Skin epidermis (tissue), 12 donors: ENCODE measurements around the gene SAPCD1.

ENCODE experiments used
- H3K27ac ChIP-seq, 21 experiments: fragments of 200-600 bp; sonication (generic) in 11 of 21; one replicate each; pipeline ENCODE4 v1.5.0; 2020; ENCODE audit warnings: mild to moderate bottlenecking in 3 of 21, inconsistent platforms in 2 of 21, moderate library complexity in 2 of 21
- H3K4me3 ChIP-seq, 7 experiments: fragments of 200-600 bp; sonication (generic) in 2 of 7; one replicate each; pipeline ENCODE4 v1.5.0; 2020; ENCODE audit warnings: inconsistent platforms in 2 of 7, mild to moderate bottlenecking in 2 of 7, moderate library complexity in 1 of 7

Gene SAPCD1

DNA sequence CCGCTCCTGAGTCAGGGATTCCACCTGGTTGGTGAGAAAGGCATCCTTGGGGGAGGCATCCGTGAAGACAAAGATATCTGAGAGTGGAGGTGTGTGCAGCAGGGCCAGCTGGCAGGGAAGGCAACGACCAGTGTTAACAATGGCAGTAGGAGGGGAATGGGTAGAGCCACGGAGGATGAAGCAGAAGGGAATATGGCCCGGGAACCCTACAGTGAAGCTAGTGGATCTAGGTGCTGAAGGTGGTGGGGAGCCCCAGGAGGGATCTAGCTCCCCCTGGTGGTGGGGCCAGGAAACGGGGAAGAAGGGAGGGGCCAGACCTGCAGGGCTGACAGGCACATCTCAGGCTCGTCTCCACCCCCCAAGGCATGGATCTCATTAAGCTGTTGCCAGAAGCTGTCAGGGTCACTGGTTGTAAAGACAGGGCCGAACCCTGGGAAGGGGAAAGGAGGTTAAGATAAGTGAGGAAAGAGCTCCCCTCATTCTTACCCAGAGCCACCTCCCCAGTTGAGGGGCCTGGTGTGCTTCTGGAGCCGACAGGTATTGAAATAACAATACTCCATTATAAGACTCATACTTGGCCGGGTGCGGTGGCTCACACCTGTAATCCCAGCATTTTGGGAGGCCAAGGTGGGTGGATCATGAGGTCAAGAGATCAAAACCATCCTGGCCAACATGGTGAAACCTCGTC is 7.4 kb downstream of the SAPCD1 start:
- Histone ChIP-seq H3K4me3 (no peak overlapping the region), H3K27ac (no peak overlapping the region)

DNA sequence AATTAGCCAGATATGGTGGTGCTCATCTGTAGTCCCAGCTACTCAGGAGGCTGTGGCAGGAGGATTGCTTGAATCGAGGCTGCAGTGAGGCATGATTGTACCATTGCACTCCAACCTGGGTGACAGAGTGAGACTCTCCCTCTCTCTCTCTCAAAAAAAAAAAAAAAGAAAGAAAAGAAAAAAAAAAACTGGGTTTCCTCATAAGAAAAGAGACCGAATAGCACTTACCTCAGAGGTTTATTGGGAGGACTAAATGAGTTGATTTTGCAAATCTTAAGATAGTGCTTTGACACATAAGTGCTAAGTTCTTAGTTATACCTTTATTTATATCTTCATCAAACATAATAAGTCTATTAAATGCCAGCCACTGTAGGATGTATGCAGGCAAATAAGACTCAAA is 8.4 kb downstream of the SAPCD1 start:
- H3K4me3 ChIP-seq = no peak overlapping the region

DNA sequence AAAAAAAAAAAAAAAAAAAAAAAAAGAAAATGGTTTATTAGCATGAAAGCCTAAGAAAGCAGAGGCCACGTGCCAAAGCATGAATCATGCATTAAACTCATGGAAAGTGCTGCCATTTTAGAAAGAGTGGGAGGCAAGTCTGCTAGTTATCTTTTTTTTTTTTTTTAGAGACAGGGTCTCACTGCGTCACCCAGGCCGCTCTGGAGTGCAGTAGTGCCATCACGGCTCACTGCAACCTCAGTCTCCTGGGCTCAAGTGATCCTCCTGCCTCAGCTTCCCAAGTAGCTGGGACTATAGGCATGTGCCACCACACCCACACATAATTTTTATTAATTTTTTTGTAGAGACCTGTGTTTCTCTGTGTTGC is 9.5 kb downstream of the SAPCD1 start:
- Histone ChIP-seq H3K4me3 (no peak overlapping the region), H3K27ac (no peak overlapping the region)

More for the DNA sequence above, 8.4 kb downstream of the SAPCD1 start:
- no peak overlapping the region for H3K27ac ChIP-seq

DNA sequence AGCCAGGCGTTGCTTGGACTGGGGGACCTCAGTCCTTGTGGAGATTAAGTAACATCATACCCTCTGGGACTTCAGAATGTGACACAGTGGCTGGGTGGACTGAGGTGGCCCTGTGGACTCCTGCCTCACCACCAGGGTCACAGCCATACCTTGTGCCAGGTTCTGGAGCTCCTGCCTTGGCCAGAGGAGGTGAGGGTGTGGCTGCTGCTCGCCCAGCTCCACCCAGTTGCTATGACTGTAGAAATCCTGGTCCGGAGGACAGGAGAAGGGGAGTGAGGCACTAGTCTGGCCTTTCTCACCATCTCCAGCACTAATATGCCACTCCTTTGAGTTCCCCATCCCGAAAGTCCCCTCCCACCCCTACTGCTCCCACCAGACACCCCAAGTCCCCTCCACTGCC is 12.7 kb downstream of the SAPCD1 start:
- H3K4me3 ChIP-seq = no peak overlapping the region
- H3K27ac ChIP-seq = peak overlapping the region in 3 of 21 experiments; percentile 5 to 14 (median 8)

DNA sequence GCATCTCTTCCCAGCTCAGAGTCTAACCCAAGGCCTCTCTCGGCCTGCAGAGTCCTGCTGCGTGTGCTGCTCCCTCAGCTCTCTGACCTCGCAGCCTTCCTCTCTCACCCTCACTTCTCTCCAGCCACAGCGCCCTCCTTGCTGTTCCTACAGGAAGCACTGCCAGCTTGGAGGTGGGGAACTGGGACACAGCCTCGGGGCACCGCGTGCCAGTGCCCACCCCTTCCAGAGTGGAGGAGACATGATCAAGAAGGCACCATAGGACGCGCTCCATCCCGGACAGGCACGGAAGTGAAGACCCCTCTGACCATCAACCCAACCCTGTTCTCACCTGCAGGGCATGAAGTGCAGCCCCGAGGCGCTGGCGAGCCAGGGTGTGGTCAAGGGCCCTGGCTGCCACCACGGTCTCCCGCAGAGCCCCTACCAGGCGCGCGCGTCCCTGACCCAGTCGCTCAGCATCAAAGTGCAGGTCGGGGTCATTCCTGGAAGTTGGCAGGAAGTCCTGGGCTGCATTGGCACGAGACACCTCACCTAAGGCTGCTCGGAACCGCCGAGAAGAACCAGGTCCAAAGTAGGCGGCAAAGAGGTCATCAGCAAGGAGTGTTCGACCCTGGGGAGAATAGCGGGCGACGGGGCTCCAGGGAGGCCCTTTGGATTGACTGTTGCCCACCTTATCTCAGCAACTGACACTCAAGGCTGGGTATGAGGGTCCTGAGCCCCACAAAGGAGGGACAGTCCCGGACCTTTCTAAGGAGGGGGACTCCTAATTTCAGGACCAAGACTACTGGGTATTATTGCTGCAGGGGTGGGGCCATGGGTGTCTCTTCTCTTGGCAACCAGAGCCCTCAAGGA is 13.4 kb downstream of the SAPCD1 start:
- H3K27ac ChIP-seq = peak overlapping the region in 7 of 21 experiments; percentile 6 to 80 (median 57)
- no peak overlapping the region for H3K4me3 ChIP-seq

DNA sequence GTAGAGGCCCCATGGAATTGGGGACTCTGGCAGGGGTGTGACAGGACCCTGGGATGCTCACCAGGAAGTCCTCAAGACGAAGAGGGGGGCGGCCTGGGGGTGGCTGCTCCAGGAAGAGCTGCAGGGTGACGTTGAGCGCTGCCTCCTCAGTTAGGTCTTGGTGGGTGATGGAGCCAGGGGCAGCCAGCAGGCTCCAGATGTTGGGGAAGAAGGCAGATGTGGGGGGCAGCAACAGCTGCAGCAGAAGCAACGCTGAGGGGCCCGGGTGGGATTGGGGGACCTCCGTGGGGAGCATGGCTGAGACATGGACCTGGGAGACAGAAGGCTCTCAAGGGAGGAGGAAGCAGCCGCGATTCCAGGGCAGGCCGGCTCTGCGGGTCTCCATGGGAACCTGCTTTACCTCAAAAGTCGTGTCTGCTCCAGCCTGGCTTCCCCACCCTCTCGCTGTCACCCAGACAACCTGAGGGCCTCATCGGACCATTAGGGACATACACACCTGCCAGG is 14.1 kb downstream of the SAPCD1 start:
- Histone ChIP-seq H3K27ac (peak overlapping the region in 19 of 21 experiments; percentile 6 to 82 (median 57)), H3K4me3 (peak overlapping the region in 2 of 7 experiments; percentile 15 to 19)

DNA sequence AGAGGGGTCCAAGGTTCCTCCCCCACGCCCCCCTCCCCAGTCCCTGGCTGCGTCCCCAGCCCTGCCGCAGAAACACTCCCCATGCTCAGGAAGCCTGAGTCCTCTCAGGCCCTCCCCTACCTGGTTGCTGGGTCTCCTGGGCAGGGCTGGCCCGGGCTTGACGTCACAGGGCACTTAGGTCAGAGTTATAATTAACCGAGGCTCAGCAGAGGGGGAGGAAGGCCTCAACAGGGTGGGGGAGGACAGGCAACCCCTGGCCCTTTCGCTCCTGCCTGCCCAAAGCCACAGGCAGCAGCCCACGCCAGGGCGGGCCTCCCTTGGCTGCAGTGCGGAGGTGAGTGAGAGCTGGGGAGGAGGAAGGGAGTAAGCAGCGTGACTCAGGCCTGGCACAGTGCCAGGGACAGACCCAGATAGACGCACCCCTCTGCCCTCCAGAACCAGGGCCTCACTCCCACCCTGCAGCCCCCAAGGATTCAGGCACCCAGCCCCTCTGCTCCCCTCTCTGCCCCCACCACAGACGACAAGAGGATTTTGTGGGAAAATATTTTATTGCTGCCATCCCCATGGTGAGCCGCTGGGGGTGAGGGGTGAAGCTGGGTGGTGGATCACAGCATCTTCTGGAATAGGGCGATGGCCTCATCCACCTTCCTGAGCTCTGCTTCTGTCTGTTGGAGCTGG is 14.7 kb downstream of the SAPCD1 start, which contains the start of gene VWA7:
VWA7 (minus strand) TSS at position 340 of the 678 bp plus-strand sequence. CDS start 549 bp downstream, outside the sequence.
- peak within 1 kb of the TSS in 2 of 7 experiments; percentile 15 to 19 for H3K4me3 ChIP-seq

DNA sequence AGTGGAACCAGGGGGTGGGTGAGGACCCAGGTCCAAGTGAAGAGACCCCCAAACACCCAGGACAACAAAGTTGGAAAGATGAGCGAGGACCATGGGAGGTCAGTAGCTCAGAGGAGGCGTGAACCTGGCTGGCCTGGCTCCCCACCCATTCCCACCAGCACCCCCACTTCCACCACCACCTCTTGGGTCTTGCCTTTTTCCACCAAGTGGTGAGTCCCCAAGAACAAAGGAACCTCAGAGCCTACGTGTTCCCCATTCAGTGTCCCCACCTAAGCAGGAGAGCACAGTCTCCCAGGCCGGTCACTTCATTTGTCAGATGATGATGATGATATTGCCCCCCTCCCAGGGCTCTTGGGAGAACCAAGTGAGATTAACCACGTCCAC is 15.2 kb downstream of the SAPCD1 start:
- H3K4me3 ChIP-seq = no peak overlapping the region
- H3K27ac ChIP-seq = peak overlapping the region in 16 of 21 experiments; percentile 6 to 82 (median 66)

More for the DNA sequence above, 14.7 kb downstream of the SAPCD1 start, which contains the start of gene VWA7:
- H3K27ac ChIP-seq = peak within 1 kb of the TSS in 20 of 21 experiments; percentile 0 to 82 (median 56)

DNA sequence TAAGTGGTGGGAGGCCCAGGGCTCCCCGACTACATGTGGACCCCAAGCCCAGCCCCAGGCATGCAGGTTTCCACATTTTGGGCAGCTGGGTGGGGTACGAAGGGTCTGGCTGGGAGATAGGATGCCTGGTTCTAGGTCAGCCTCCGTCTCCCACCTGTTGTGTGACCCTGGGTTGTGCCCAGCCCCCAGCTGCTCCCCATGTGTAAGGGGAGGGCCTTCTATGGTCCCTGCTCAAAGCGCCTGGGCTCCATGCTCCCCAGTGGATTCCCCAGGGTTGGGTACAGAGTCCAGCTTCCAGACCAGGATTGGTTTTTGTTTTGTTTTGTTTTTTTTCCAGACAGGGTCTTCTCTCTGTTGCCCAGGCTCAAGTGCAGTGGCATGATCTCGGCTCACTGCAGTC is 15.7 kb downstream of the SAPCD1 start:
- H3K27ac ChIP-seq = peak overlapping the region in 5 of 21 experiments; percentile 6 to 70 (median 64)

DNA sequence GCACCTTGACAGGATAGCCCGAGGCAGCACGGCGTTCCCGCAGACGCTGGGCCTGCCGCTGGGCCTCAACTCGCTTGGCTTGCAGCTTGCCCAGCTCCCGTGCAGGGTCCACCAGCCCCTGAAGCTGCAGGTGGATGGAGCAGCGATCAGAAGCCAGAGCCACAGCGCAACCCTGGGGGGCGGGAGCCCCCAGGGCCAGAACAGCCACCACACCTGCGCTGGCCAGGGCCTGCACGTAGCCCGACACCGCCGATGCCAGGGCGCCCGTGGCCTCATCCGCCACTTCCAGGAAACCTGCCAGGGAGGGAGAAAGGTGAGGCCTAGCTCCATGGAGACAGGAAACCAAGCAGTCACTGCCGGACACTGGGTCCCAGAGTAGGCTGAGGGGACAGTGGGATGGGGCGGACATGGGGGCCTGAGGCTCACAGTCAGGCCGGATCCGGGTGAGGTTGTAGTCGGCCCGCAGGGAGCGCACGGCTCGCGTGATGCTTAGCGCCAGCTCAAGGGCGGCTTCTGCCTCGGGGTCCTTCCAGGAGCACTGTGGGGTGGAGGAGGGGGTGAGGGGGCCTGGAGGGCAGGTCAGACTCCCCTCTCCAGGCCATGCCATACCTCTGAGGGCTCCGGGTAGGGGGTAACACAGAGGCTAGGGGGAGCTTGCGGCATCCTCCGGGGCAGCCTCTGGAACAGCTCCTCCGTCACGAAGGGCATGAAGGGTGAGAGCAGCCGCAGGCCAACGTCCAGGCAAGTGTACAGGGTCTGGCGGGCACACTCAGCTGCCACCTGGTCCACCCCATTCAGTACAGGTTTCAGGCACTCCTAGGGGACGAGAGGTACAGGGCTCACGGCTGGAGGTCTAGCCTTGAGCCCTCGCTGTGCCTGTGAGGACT is 16.8 kb downstream of the SAPCD1 start:
- Histone ChIP-seq H3K4me3 (no peak overlapping the region), H3K27ac (no peak overlapping the region)

More for the DNA sequence above, 15.7 kb downstream of the SAPCD1 start:
- H3K4me3 ChIP-seq = no peak overlapping the region

DNA sequence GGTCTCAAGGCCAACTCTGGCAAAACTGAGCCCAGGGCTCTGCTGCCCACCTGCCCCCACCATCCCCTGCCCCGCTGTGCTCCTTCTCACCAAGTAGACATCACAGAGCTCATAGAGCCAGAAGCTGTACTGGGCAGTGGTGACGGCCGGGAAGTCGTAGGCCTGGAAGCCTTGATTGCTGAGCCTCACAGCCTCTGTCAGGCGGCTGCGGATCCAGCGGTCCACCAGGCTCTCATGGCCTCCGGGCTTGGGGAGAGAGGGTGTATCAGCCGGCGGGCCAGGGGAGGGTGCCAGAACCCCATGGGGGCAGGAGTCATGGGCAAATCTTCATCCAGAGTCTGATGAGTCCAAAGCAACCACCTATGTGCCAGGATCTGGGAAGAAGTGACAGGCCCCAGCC is 17.5 kb downstream of the SAPCD1 start:
- no peak overlapping the region for H3K27ac ChIP-seq
- no peak overlapping the region for H3K4me3 ChIP-seq

DNA sequence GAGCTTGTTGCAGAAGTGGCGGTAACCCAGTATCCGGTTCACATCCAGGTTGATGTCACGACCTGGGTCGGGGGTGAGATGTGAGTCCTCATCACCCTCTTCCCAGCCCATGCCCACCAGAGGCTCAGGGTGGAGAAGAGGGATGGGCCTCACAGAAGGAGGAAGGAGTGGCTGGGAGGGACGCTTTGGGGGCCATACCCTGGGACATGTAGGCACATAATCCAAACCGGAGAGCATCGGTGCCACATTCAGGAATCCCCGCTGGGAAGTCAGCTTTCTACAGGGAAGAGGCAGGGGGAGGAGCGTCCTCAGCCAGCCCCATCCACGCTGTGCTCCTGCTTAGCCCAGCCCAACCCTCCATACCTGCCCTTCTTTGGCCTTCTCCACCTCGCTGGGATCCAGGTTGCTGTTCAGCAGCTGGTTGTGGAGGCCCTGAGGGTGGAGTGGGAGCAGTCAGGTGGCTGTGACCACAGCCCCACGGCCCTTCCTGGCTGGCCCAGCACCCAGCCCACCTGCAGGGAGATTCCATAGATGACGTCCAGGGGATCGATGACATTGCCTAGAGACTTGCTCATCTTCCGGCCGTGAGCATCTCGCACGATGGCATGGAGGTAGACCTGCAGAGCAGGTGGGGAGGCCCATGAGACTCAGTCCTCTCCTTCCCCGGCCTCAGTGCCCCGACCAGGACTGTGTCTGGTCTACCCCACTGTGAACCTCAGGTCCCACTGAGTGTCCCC is 18.2 kb downstream of the SAPCD1 start:
- H3K4me3 ChIP-seq = no peak overlapping the region
- H3K27ac ChIP-seq = no peak overlapping the region

DNA sequence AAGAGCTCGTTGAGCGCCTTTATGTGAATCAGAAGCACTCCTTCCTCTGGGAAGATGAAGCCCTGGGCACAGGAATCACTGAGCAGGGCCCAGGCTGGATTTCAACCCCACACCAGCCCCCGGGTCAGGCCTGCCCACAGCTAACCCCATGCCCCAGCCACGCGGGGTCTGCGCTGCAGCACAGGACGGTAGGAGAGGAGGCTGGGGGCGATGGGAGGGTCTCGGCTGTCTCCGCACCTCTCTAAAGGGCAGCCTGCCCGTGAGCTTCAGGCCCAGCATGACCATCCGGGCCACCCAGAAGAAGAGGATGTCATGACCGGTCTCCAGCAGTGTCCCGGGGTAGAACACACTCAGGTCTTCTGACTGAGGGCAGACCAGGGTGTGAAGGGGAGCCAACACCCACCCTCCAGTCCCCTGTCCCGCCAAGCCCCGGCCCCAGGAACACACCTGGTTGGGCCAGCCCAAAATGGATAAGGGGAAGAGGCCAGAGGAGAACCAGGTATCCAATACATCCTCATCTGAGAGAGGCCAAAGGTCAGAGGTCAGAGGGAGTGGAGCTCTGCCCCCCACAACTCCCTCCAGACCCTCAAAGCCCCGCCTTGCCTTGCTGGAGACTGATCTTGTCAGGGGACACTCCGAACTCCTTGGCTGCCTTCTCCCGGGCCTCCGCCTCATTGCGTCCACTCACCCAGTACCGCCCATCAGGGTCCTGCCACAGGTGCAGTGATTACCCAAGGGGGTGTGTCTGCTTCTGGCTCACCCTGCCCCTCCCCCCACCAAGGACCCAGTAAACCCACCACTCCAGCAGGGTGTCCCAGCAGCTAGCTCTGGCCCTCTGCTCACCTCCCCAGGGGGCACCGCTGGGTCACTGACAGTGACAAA is 19.0 kb downstream of the SAPCD1 start:
- no peak overlapping the region for H3K4me3 ChIP-seq
- no peak overlapping the region for H3K27ac ChIP-seq

DNA sequence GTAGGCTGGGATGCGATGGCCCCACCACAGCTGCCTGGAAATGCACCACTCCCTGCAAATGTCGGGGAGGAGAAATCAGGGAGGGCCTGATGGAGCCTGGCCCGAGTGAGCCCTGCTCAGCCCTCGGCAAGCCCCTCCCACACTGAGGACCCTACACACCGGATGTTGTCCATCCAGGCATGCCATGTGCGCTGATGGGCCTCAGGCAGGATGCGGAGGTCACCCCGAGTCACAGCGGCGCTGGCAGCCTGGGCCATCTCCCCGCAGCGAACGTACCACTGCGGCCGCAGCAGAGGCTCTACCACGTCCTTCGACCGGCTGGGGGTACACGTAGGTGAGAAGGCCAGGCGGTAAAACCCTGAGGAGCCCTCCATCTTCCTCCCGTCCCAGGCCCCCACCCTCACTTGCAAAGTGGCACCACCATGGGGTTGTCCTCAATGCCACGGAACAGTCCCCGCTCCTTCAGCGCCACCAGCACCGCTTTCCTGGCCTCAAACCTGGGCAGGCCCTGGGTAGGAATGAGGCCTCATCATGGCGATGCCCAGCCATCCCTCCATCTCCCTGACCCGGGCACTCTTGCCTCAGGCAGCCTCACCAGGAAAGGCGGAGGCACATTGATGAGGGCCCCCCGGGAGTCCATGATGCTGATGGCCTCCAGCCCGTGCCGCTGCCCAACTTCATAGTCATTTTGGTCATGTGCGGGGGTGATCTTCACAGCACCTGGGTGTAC is 19.8 kb downstream of the SAPCD1 start:
- Histone ChIP-seq H3K27ac (no peak overlapping the region), H3K4me3 (no peak overlapping the region)

DNA sequence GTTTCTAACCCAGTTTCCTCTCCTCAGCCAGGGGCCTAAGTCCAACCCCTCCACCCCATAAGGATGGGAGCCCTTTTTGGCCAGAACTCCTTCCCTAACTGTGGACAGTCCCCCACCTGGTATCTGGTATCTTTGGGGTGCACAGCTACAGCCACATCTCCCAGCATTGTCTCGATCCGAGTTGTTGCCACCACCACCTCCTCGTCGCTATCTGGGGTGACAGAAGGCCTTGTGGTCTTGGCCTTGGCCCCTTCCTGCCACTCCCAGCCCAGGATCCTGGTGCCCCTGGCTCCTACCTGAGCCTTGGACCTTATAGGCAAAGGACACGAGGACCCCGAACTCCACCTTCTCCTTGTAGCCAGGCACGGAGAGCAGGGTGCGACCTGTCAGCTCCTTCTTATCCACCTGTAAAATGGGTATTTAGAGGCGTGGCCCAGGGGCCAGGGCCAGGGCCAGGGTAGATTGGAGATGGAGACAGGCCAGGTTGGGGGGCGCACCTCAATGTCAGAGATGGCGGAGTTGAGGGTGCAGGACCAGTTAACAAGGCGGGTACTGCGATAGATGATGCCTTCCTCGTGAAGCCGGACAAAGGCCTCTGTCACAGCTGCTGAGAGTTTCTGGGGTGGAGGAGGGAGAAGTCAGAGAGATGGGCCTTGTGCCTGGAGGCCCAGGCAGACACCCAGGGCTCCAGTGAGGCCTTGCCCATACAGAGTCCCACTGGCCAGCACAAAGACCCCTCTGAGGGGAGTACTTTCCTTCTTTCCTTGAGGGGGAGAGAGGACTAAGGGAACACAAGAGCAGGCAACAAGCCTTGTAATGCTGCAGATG is 21.9 kb downstream of the SAPCD1 start:
- Histone ChIP-seq H3K4me3 (no peak overlapping the region), H3K27ac (no peak overlapping the region)

DNA sequence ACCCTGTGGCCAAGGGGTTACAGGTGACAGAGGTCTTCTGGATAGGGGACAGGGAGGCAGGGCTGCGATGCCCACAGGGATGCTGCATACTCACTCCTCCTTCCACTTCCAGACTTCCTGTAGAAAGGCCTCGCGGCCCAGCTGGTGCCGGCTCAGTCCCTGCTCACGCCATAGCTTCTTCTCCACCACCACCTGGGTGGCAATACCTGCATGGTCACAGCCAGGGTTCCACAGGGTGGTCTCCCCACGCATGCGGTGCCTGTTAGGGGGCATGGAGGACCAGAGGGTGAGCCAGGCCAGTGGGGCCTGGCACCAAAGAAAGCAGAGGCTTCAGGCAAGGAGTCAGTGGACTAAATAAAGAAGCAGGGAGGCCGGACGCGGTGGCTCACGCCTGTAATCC is 23.0 kb downstream of the SAPCD1 start:
- Histone ChIP-seq H3K27ac (no peak overlapping the region), H3K4me3 (no peak overlapping the region)
